ENCODE data around the gene DCLK2.

Gene DCLK2

DNA sequence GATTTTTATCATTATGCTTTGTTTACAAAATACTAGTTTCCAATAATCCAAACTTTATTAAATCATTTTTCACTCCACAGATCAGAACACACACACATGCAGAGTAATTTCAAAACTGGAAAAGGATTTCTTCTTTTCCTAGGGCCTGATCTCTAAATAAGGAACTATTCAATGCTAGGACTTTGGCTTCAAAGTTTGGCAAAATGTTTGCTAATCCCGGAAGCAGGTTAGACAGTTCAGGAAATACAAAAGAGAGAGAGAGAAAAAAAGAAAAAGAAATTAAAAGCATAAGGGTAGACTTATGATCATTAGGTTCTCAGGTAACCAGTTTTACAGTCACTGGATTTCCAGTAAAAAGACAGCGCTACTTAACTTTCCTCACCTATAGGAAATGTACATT is 211.0 kb downstream of the DCLK2 start:
- Histone ChIP-seq H3K4me3 (no peak overlapping the region), H3K27me3 (no peaks in the 10 kb centered on the region), H3K27ac (peak overlapping the region in 4 of 11 experiments; percentile 1 to 65 (median 40); a peak in 6 of 22 replicates), H3K36me3 (0 out of 22 replicates have a peak, but pooled peaks cover 0 to 4% (median 0%) of the 10 kb centered on the region in 11 experiments), H3K4me1 (peaks cover 0 to 17% (median 13%) of the 10 kb centered on the region in 10 experiments; a peak in 13 of 20 replicates), H3K4me2 (peak overlapping the region in 7 of 11 experiments; percentile 21 to 59 (median 34); a peak in 12 of 22 replicates), H3K9me3 (replicated peaks in 1 of 11) (peaks cover 0 to 8% (median 4%) of the 10 kb centered on the region in 11 experiments; a peak in 5 of 22 replicates), H4K20me1 (no peaks in the 10 kb centered on the region), H3K9ac (no peak overlapping the region; a peak in 1 of 22 replicates)
- no peak for TF ChIP-seq Cebpa-rat (IDR thresholded peaks at IDR 0.05)

- Histone ChIP-seq H3K36me3 (0 out of 22 replicates have a peak, but pooled peaks cover 0 to 4% (median 0%) of the 10 kb centered on the region in 11 experiments), H4K20me1 (no peaks in the 10 kb centered on the region), H3K27ac (peak overlapping the region in 2 of 11 experiments; percentile 47 to 65; a peak in 2 of 22 replicates), H3K27me3 (no peaks in the 10 kb centered on the region), H3K9ac (no peak overlapping the region), H3K4me2 (peak overlapping the region in 1 of 11 experiments; percentile 45; a peak in 1 of 22 replicates), H3K9me3 (replicated peaks in 1 of 11) (peaks cover 0 to 8% (median 4%) of the 10 kb centered on the region in 11 experiments; a peak in 5 of 22 replicates), H3K4me1 (peaks cover 0 to 17% (median 13%) of the 10 kb centered on the region in 10 experiments; a peak in 13 of 20 replicates), H3K4me3 (no peak overlapping the region)
- no peak for TF ChIP-seq Cebpa-rat (IDR thresholded peaks at IDR 0.05)
Measured at GRCh38 chr4:150289881-150290280, 211.6 kb downstream of the DCLK2 start.

GRCh38 chr4:150297861-150298474 is 219.7 kb downstream of the DCLK2 start:
- Histone ChIP-seq H3K4me1 (peaks cover 0 to 16% (median 3%) of the 10 kb centered on the region in 10 experiments; a peak in 8 of 20 replicates), H3K27me3 (no peaks in the 10 kb centered on the region), H4K20me1 (no peaks in the 10 kb centered on the region), H3K4me3 (no peak overlapping the region), H3K27ac (no peak overlapping the region), H3K4me2 (no peak overlapping the region), H3K9me3 (replicated peaks in 1 of 11) (peaks cover 0 to under 1% (median 0%) of the 10 kb centered on the region in 11 experiments; a peak in 1 of 22 replicates), H3K9ac (no peak overlapping the region), H3K36me3 (no peaks in the 10 kb centered on the region)
- TF ChIP-seq Cebpa-rat (IDR thresholded peaks at IDR 0.05), result no peak

DNA sequence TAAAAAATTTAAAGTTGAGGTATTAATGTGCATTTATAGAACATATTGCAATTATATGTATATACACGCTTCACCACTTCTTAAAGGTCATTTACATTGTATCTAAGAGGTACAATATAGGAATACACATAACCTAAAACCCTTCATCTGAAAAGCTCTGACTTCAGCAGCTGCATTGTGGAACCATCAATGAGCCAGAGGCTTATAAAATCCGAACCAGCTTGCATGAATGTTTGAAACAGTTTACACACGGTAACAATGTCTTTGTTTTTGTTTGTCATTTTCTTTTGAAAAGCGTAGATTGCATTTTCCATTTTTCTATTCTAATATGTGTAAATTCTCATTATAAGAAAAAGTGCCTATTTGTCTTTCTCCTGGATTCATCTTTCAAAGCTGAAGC is 221.6 kb downstream of the DCLK2 start:
- H3K27ac ChIP-seq, result no peak overlapping the region
- H3K27me3 ChIP-seq, result no peaks in the 10 kb centered on the region
- TF ChIP-seq Cebpa-rat (IDR thresholded peaks at IDR 0.05), result no peak
- H4K20me1 ChIP-seq, result no peaks in the 10 kb centered on the region
- no peak overlapping the region for H3K9ac ChIP-seq
- peaks cover 0 to 10% (median 0%) of the 10 kb centered on the region in 11 experiments; a peak in 4 of 22 replicates for H3K9me3 ChIP-seq (replicated peaks in 1 of 11)
- no peak overlapping the region for H3K4me2 ChIP-seq
- no peak overlapping the region for H3K4me3 ChIP-seq
- H3K4me1 ChIP-seq, result peaks cover 0 to 18% (median 3%) of the 10 kb centered on the region in 10 experiments; a peak in 8 of 20 replicates
- H3K36me3 ChIP-seq, result no peaks in the 10 kb centered on the region

- peak overlapping the region in 5 of 11 experiments; percentile 7 to 52 (median 38); a peak in 8 of 22 replicates for H3K27ac ChIP-seq
- H3K9ac ChIP-seq, result no peak overlapping the region
- no peaks in the 10 kb centered on the region for H3K36me3 ChIP-seq
- H3K4me3 ChIP-seq, result 0 out of 20 replicates have a peak overlapping the region, but pooled peaks of 1 of the 10 experiments have one; percentile 27
- H3K4me1 ChIP-seq, result peaks cover 0 to 18% (median 3%) of the 10 kb centered on the region in 10 experiments; a peak in 8 of 20 replicates
- TF ChIP-seq Cebpa-rat (IDR thresholded peaks at IDR 0.05), result peak in 7 of 11 experiments; percentile 28 to 75 (median 55); a peak in 7 of 22 replicates
- no peaks in the 10 kb centered on the region for H4K20me1 ChIP-seq
- H3K27me3 ChIP-seq, result no peaks in the 10 kb centered on the region
- H3K9me3 ChIP-seq (replicated peaks in 1 of 11), result peaks cover 0 to 10% (median 0%) of the 10 kb centered on the region in 11 experiments; a peak in 4 of 22 replicates
- H3K4me2 ChIP-seq, result peak overlapping the region in 7 of 11 experiments; percentile 29 to 68 (median 45); a peak in 10 of 22 replicates
Measured at GRCh38 chr4:150302553-150302952, 224.3 kb downstream of the DCLK2 start.

DNA sequence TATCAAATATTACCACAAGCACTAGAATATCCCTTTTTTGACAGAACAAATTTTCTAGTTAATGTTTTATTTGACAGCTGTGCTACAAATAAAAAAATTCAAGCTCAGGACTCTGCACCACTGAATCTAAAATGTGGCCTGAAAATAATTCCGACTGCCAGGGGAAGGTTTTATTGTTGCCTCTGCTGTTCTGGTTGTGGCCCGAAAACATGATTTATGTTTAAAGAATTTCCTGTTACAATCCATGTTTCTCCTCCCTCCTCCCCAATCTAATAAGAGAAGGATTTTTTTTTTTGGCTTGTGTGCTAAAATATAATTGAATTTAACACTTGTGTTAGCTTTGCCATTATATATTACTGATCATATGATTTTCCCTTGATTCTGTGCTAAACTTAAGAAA is 227.8 kb downstream of the DCLK2 start:
- H3K9ac ChIP-seq, result no peak overlapping the region
- TF ChIP-seq Cebpa-rat (IDR thresholded peaks at IDR 0.05), result no peak
- no peak overlapping the region for H3K4me2 ChIP-seq
- H3K4me3 ChIP-seq, result no peak overlapping the region
- peaks cover 0 to 3% (median 0%) of the 10 kb centered on the region in 11 experiments; a peak in 2 of 22 replicates for H3K36me3 ChIP-seq
- no peaks in the 10 kb centered on the region for H3K27me3 ChIP-seq
- H3K4me1 ChIP-seq, result peaks cover 0 to 18% (median 3%) of the 10 kb centered on the region in 10 experiments; a peak in 8 of 20 replicates
- peaks cover 0 to 10% (median 0%) of the 10 kb centered on the region in 11 experiments; a peak in 4 of 22 replicates for H3K9me3 ChIP-seq (replicated peaks in 1 of 11)
- no peak overlapping the region for H3K27ac ChIP-seq
- no peaks in the 10 kb centered on the region for H4K20me1 ChIP-seq

DNA sequence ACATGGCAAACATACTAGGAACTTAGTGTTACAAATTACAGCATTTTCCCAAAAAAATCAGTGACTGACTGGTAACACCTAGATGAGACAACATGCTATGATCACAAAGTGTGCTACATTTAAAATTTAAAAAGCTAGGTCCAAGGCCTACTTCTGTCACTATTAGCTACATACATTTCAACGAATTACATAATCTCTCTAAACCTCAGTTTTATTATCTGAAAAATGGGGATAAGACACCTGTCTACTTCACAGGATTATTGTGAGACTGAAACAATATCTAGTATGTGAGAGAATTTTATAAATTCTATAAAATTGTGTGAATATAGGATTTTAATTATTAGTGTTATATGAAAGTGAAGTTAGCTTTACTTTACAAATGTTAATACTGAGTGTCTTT is 228.5 kb downstream of the DCLK2 start:
- no peaks in the 10 kb centered on the region for H4K20me1 ChIP-seq
- H3K36me3 ChIP-seq, result peaks cover 0 to 3% (median 0%) of the 10 kb centered on the region in 11 experiments; a peak in 2 of 22 replicates
- H3K4me2 ChIP-seq, result no peak overlapping the region
- no peak for TF ChIP-seq Cebpa-rat (IDR thresholded peaks at IDR 0.05)
- no peak overlapping the region for H3K27ac ChIP-seq
- H3K9ac ChIP-seq, result no peak overlapping the region
- H3K27me3 ChIP-seq, result no peaks in the 10 kb centered on the region
- peaks cover 0 to 14% (median 3%) of the 10 kb centered on the region in 10 experiments; a peak in 8 of 20 replicates for H3K4me1 ChIP-seq
- H3K9me3 ChIP-seq (replicated peaks in 1 of 11), result peaks cover 0 to 10% (median 0%) of the 10 kb centered on the region in 11 experiments; a peak in 4 of 22 replicates
- no peak overlapping the region for H3K4me3 ChIP-seq
